ENCODE results near the gene SLC25A47. TPM values are rescaled to one million over a fixed set of nuclear protein-coding genes. Genes with fewer than 3 reads are reported as not detected.
A peak's percentile ranks its signal among the peaks of the same experiment; 100 is the strongest.

SLC25A47 gene
- total and polyA plus RNA-seq, 9 of the 15 experiments (the other 6 are each of a cell fraction or from before 2014, with no cell fraction given), result 0.09 to 0.23 (median 0.22) TPM; not detected in 6

DNA sequence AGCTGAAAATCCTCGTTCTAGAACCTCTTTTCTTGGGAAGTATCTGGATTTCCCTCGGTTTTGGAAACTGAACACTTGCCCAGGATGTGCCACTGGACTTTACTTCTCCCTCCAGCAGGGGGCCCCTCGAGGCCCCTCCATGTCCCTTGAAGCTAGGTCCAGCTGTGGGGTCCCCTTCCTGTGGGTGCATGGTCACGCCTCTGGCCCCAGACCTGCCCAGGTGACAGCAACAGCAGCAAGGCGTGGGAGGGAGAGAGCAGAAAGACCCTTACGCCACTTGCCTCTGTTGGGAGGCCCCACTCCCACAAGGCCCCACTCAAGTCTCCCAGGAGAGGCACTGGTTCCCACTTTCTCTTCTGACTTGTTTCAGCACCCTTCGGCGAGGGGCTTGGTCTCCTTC is 20.0 kb upstream of the SLC25A47 start (continued):
- TF ChIP-seq, protein P1, sequence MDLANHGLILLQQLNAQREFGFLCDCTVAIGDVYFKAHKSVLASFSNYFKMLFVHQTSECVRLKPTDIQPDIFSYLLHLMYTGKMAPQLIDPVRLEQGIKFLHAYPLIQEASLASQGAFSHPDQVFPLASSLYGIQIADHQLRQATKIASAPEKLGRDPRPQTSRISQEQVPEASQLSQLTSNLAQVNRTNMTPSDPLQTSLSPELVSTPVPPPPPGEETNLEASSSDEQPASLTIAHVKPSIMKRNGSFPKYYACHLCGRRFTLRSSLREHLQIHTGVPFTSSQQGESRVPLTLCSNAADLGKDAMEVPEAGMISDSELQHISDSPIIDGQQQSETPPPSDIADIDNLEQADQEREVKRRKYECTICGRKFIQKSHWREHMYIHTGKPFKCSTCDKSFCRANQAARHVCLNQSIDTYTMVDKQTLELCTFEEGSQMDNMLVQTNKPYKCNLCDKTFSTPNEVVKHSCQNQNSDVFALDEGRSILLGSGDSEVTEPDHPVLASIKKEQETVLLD (IDR thresholded peaks at IDR 0.05), result peak; percentile 29; the same call in 1 of the 2 replicates
- TF ChIP-seq RAD21 (CRISPR knock-in tag; conservative IDR thresholded peaks at IDR 0.05 in 1 of 2, IDR thresholded peaks at IDR 0.05 in 1 of 2) (peak in 1 of 2 experiments; percentile 44; a peak in 2 of 4 replicates), PPARD (CRISPR knock-in tag; IDR thresholded peaks at IDR 0.05) (no peak), SIN3A (IDR thresholded peaks at IDR 0.05; ENCODE audit: borderline replicate concordance in 2 of 2, control insufficient read depth in 1 of 2, low read depth in 2 of 2, low read length in 2 of 2) (no peak), HNRNPLL (IDR thresholded peaks at IDR 0.05; ENCODE audit: low read depth, low read length, poor library complexity, severe bottlenecking) (no peak), TEAD1 (CRISPR knock-in tag; IDR thresholded peaks at IDR 0.05) (no peak), RBM39 (optimal IDR thresholded peaks at IDR 0.05; ENCODE audit: low read depth, low read length) (no peak)
- TF ChIP-seq, protein P2, sequence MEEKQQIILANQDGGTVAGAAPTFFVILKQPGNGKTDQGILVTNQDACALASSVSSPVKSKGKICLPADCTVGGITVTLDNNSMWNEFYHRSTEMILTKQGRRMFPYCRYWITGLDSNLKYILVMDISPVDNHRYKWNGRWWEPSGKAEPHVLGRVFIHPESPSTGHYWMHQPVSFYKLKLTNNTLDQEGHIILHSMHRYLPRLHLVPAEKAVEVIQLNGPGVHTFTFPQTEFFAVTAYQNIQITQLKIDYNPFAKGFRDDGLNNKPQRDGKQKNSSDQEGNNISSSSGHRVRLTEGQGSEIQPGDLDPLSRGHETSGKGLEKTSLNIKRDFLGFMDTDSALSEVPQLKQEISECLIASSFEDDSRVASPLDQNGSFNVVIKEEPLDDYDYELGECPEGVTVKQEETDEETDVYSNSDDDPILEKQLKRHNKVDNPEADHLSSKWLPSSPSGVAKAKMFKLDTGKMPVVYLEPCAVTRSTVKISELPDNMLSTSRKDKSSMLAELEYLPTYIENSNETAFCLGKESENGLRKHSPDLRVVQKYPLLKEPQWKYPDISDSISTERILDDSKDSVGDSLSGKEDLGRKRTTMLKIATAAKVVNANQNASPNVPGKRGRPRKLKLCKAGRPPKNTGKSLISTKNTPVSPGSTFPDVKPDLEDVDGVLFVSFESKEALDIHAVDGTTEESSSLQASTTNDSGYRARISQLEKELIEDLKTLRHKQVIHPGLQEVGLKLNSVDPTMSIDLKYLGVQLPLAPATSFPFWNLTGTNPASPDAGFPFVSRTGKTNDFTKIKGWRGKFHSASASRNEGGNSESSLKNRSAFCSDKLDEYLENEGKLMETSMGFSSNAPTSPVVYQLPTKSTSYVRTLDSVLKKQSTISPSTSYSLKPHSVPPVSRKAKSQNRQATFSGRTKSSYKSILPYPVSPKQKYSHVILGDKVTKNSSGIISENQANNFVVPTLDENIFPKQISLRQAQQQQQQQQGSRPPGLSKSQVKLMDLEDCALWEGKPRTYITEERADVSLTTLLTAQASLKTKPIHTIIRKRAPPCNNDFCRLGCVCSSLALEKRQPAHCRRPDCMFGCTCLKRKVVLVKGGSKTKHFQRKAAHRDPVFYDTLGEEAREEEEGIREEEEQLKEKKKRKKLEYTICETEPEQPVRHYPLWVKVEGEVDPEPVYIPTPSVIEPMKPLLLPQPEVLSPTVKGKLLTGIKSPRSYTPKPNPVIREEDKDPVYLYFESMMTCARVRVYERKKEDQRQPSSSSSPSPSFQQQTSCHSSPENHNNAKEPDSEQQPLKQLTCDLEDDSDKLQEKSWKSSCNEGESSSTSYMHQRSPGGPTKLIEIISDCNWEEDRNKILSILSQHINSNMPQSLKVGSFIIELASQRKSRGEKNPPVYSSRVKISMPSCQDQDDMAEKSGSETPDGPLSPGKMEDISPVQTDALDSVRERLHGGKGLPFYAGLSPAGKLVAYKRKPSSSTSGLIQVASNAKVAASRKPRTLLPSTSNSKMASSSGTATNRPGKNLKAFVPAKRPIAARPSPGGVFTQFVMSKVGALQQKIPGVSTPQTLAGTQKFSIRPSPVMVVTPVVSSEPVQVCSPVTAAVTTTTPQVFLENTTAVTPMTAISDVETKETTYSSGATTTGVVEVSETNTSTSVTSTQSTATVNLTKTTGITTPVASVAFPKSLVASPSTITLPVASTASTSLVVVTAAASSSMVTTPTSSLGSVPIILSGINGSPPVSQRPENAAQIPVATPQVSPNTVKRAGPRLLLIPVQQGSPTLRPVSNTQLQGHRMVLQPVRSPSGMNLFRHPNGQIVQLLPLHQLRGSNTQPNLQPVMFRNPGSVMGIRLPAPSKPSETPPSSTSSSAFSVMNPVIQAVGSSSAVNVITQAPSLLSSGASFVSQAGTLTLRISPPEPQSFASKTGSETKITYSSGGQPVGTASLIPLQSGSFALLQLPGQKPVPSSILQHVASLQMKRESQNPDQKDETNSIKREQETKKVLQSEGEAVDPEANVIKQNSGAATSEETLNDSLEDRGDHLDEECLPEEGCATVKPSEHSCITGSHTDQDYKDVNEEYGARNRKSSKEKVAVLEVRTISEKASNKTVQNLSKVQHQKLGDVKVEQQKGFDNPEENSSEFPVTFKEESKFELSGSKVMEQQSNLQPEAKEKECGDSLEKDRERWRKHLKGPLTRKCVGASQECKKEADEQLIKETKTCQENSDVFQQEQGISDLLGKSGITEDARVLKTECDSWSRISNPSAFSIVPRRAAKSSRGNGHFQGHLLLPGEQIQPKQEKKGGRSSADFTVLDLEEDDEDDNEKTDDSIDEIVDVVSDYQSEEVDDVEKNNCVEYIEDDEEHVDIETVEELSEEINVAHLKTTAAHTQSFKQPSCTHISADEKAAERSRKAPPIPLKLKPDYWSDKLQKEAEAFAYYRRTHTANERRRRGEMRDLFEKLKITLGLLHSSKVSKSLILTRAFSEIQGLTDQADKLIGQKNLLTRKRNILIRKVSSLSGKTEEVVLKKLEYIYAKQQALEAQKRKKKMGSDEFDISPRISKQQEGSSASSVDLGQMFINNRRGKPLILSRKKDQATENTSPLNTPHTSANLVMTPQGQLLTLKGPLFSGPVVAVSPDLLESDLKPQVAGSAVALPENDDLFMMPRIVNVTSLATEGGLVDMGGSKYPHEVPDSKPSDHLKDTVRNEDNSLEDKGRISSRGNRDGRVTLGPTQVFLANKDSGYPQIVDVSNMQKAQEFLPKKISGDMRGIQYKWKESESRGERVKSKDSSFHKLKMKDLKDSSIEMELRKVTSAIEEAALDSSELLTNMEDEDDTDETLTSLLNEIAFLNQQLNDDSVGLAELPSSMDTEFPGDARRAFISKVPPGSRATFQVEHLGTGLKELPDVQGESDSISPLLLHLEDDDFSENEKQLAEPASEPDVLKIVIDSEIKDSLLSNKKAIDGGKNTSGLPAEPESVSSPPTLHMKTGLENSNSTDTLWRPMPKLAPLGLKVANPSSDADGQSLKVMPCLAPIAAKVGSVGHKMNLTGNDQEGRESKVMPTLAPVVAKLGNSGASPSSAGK (IDR thresholded peaks at IDR 0.05), result no peak

Data from K562 (cell line).